HK-2 (cell line): ENCODE results near the gene TMUB2.

Experiments
- DNase-seq: peaks from one replicate; pipeline ENCODE4 v3.0.0-alpha.2; 2018; ENCODE audit not compliant: unreplicated experiment

Gene TMUB2

DNA sequence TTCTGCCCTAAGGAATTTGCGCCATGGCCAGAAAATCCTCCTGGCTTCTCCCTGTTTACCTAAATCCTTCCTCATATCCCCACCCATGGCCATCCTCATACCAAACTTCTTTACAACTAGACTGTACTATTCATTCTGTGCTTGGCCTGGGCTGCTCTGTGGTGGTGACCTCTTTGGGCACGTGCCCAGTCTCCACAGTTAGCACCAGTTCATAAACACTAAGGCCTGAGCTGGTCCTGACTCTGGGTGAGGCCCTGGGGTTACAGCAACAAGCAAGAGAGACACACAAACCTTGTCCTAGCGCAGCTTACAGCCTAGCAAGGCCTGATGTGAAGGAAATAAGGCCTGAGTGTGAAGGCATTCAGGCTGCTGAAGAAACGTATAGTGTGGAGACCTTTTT lies 16.0 kb downstream of the TMUB2 start:
- no peak for DNase-seq

DNA sequence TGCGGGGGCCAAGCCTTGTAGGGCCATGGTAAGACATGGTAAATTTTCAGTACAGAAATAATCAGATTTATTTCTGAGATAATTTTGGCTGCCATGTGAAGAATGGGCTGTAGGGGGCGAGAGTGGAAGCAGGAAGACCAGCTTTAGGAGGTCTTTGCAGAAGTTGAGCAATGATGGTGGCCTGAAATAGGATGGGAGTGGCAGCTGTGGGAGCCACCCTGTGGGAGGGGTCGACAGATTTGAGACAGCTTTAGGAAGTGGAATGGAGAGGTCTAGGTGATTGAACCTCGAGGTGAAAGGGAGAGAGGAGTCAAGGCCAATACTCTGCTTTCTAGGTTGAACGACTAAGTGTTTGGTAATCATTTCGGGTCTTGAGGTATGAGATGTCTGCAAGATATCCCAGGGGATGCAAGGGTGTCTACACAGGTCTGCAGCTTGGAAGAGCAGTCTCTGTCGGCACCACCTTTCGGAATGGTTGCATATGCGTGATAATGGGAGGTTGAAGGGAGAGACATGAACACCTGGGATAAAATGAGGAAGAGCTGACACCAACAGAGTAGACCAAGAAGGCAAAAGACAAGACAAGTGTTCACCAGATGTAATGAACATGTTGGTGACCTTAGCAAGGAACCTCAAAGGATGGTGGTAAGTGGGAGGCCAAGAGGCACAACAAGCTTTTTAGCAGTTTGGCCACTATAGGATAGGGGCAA lies 17.1 kb downstream of the TMUB2 start:
- no peak for DNase-seq

DNA sequence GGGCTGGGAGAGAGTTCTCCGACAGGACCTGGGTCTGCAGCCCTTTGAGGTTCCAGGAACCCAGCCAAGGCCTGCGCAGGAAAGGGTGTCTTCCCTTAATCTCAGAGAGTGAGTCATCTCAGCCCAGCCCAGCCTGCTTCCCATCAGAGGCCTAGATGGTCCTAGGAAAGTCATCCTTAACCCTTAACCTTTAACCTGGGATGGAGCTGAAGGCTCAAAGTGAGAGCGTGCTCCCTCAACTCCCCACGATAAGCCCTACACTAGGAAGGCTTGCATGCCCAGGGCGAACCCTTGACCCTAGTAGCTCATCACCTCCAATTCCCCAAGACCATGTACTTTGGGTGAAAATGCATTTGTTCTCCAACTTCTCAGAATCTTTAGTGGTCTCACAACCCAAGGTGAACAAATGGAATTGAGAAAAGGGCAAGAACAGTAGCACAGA lies 17.7 kb downstream of the TMUB2 start:
- DNase-seq = no peak

GRCh38 chr17:44205962-44206824 lies 19.4 kb downstream of the TMUB2 start:
- no peak for DNase-seq

DNA sequence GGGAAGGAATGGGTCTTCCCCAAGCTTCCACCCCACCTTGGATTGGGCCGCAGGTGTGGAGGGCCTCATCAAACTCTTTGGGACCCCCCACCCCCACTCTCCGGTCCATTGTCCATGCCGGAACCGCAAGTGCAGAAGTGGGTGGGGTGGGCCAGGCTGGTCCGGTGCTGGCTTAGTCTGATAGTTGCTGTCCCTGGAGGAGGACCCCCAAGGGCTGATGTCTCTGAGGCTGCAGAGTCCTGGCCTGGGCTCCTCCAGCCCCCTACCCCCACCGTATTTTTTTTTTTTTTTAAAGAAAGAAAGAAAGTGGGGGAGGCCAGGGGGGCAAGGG lies 20.0 kb downstream of the TMUB2 start:
- no peak for DNase-seq

DNA sequence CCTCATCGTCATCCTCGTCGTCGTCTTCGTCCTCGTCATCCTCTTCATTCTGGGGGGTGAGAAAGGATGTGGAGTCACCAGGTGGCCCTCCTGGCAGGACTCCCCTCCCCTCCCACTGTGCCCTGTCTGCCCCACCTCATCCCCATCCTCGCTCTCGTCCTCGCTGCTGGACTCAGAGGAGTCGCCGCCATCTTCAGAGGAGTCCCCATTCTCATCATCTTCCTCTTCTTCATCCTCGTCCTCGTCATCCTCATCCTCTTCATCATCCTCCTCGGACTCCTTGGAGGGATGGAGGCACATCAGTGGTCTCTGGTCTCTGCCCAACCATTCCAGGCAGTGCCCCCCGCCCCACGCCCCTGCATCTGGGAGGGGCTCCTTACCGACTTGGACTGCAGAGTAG lies 20.5 kb downstream of the TMUB2 start:
- no peak for DNase-seq

- no peak for DNase-seq
Measured at GRCh38 chr17:44207743-44208142, 21.0 kb downstream of the TMUB2 start.

DNA sequence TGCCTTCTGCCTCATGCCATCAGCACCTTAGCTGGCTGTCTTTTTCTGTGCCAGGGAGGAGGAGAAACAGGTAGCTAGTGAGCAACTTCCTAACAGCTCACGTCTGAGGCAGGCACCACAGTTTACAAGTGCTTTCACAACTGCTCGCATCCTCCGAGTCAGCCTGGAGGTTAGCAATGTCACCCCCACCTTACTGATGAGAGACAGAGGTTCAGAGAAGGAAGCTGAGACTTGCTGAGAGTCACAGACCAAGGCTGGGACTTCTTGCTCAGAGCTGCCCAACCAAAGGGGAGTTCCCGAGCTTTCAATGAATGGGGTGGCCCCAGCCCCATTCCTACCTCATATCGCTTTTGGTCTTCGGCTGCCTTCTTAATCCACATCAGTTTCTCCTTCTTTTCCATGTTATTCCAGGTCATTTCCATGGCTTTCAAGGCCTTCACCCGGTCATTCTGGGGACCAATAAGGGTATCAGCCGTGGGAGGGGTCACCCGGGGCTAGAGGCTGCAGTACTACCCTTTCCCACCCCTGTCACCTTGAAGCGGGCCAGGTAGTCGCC lies 23.1 kb downstream of the TMUB2 start:
- DNase-seq = no peak

- DNase-seq = no peak
Measured at GRCh38 chr17:44210342-44211192, 23.8 kb downstream of the TMUB2 start.

GRCh38 chr17:44211281-44212265 lies 24.8 kb downstream of the TMUB2 start:
- DNase-seq = no peak

DNA sequence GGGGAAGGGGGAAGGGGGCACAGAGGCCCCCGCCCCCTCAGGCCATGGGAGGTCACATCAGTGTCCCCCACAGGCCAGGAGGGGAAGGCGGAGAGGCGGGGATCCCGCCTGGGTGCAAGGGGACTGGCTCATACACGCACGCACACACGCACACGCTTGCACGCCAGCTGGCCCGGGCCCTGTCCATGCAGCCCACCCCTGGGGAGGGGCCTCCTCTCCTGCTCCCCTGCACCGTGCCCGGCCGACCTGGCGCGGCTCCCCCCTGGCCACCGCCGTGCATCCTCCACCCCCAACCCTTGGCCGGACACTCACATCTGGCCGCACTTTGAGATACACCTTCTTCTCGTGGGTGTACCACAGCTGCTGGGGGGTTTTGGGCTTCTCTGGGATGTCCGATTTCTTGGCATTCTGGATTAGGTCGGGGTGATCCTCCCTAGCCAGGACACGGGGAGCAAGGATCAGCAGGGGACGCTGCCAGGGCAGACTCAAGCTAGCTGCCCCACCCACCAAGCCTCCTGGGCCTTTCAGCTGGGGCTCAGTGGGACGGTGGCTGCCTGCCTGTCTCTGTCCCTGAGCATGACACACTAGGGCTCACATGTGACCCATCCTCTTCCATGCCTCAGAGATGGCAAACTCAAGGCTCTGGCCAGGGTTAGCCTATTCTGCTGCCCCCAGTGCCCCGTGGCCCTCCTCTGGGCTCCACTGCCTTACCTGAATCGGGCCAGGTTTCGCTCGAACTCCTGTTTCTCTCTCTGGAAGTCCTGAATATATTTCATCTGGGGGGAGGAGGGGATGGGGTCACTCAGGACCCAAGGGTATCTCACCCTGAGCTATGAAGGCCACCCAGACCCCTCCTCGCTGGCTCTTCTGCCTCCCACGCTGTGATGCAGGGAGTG lies 26.0 kb downstream of the TMUB2 start:
- DNase-seq = no peak

GRCh38 chr17:44213403-44214229 lies 26.8 kb downstream of the TMUB2 start:
- DNase-seq = no peak

DNA sequence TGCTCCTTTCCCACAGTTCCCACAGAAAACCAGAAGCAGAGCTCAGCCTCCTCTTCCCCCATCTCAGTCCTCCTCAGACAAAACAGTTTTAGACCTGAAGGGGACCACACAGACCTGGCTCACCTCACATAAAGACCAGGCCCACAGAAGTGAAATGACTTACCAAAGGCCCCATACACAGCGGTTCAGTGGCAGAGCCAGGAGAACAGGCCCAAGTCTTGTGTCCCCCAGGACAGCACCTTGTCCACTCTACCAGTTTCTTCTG lies 27.4 kb downstream of the TMUB2 start:
- DNase-seq = no peak

DNA sequence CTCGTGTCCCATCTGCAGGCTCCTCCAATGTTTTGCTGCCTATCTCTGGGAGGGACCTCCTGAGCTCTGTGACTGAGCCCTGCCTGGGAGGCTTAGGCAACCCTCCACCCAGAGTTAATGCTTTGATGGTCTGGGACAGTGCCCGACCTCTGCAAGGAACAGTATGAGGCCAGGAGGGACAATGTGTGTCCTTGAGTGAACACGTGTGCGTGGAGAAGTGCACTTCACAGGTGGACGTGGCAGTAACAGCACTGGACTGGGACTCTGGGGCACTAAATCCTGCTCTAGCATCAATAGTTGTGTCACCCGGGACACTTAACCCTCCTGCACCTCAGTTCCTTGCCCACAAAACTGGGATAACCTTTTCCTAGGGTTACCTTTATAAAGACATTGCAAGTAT lies 28.1 kb downstream of the TMUB2 start:
- no peak for DNase-seq

DNA sequence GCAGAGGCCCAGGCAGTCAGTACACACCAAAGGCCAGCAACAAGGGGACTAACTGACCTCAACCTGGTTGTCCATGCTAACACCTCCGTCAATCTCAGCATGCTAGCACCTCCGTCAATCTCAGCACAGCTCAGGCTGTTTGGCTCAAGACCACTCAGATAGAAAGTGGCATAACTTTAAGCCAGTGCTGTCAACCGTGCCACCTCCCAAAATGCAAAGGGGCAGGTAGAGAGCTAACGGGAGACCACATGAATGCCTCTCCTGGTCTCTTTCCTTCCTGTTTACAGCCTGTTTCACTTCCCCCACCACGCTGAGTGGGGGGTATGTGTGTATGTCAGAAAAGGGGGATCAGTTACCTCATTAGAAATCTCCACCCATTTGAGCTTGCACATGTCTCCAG lies 29.4 kb downstream of the TMUB2 start:
- no peak for DNase-seq

DNA sequence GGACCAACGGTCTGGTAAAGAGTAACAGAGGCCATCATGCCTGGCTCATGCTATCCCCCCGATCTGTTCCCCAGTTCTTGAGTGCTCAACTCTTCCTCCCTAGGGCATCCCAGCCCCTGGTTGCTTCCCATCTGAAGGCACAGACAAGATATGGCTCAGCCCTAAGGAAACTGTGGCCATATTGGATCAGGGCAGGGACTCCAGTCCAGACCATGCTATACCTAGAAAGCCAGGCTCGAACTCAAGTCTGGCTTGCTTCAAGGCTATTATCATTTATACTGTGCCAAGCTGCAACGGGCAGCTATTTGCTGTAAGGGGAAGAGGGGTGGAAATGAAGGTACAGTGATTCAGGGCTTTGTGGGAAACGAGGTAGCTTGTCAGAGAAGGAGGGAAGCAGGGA lies 29.9 kb downstream of the TMUB2 start:
- DNase-seq = no peak

- DNase-seq = no peak
Measured at GRCh38 chr17:44217738-44218343, 31.1 kb downstream of the TMUB2 start.

DNA sequence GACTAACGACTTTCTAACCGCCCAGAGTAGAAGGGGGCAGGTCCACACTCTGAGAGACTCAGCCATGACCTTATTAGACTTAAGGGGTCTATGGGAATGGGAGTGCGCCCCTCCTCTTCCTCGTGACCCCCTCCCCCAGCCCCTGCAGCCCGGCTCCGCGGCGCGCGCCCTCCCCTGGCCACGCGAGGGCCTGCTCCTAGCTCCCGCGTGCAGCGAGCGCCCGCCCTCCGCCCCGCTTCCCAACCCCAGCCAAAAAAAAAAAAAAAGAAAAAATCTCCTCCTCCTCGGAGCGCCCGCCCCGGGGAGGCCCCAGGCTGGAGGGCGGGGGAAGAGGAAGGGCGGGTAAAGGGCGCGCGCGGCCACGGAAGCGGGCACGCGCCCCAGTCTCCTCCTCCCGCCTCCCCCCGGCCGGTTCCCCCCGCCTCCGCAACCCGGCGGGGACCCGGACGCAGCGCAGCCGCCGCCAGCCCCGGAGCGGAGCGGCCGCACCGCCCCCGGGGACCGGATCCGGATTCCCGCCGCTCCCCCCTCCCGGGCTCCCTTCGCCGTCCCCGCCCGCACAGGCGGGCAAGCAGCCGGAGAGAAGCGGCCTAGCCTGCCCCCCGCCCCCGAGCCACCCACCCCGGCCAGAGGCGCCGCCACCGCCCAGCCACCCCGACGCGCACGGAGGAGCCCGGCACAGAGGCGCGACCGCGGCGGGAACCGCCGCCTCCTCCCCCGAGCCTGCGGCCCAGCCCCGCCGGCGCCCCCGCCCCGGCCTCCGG lies 31.8 kb downstream of the TMUB2 start:
- peak; percentile 86 for DNase-seq
